Lower lobe of right lung (tissue), 2 donors: ENCODE data around the gene RESF1. TPM values are rescaled to one million over a fixed set of nuclear protein-coding genes. Genes with fewer than 3 reads are reported as not detected.

Experiments used
- ATAC-seq, 2 donors: fragments of 200-7000 bp; cut with Tn5 transposase; one replicate each; pipeline ENCODE4 v1.9.1; 2020 to 2022; ENCODE audit warnings: mild to moderate bottlenecking in 2 of 2, moderate library complexity in 2 of 2
- DNase-seq: peaks from one replicate; pipeline ENCODE4 v3.0.0-alpha.2; 2020
- H3K27ac ChIP-seq: fragments of 200-600 bp; one replicate; pipeline ENCODE4 v1.8.0; 2022
- H3K27me3 ChIP-seq: fragments of 200-600 bp; one replicate; pipeline ENCODE4 v1.8.0; 2022; ENCODE audit warnings: low read depth
- H3K36me3 ChIP-seq: fragments of 200-600 bp; one replicate; pipeline ENCODE4 v1.8.0; 2022; ENCODE audit warnings: mild to moderate bottlenecking
- H3K4me1 ChIP-seq: fragments of 200-600 bp; one replicate; pipeline ENCODE4 v1.8.0; 2022
- H3K4me3 ChIP-seq: fragments of 200-600 bp; one replicate; pipeline ENCODE4 v1.8.0; 2022; ENCODE audit warnings: mild to moderate bottlenecking
- H3K9me3 ChIP-seq: fragments of 200-600 bp; one replicate; pipeline ENCODE4 v1.8.0; 2022
- intact Hi-C: fragments of 100-400 bp; cut with DNase I; formaldehyde crosslinking; loops from one replicate; pipeline ENCODE4 v1.11.0; 2022
- total RNA-seq: library from RNA; stranded (reverse); fragmentation: NEBNext Ultra II Directional; extraction: Animal tissue kit (Norgen Biotek cat#: 25700); gene quantifications from one replicate; pipeline ENCODE4 v1.2.1, GENCODE V29; 2021
- TF ChIP-seq, protein P1 (sequence below): fragments of 200-600 bp; IDR thresholded peaks from one replicate; pipeline ENCODE4 v1.8.0; 2022; ENCODE audit warnings: antibody characterized with exemption, mild to moderate bottlenecking
- donor health status: DM: no; HTN: yes; CAD: no; lungs with severe emphysema.

Gene RESF1
- total RNA-seq, 1 donor from 2014 or later = 77.2 TPM

DNA sequence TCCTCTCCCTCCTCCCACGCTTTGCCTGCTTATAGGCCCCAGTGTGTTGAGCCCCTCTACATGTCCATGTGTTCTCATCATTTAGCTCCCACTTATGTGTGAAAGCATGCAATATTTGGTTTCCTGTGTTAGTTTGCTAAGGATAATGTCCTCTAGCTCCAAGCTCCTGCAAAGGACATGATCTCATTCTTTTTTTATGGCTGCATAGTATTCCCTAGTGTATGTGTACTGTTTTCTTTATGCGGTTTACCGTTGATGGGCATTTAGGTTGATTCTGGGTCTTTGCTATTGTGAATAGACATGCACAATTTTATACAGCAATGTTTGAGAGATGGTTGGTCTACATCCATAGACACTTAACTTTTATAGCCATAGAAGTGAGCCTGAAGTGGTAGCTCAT, 5.1 kb downstream of the RESF1 start:
- no peaks in the 10 kb centered on the region for H3K27me3 ChIP-seq
- H3K4me3 ChIP-seq = no peak overlapping the region
- no peaks in the 10 kb centered on the region for H3K9me3 ChIP-seq
- DNase-seq = no peak
- H3K27ac ChIP-seq = no peak overlapping the region
- intact Hi-C loops = no loop called here
- H3K4me1 ChIP-seq = peaks cover 78% of the 10 kb centered on the region
- peaks cover 42% of the 10 kb centered on the region for H3K36me3 ChIP-seq
- no peak for ATAC-seq
- TF ChIP-seq, protein P1, sequence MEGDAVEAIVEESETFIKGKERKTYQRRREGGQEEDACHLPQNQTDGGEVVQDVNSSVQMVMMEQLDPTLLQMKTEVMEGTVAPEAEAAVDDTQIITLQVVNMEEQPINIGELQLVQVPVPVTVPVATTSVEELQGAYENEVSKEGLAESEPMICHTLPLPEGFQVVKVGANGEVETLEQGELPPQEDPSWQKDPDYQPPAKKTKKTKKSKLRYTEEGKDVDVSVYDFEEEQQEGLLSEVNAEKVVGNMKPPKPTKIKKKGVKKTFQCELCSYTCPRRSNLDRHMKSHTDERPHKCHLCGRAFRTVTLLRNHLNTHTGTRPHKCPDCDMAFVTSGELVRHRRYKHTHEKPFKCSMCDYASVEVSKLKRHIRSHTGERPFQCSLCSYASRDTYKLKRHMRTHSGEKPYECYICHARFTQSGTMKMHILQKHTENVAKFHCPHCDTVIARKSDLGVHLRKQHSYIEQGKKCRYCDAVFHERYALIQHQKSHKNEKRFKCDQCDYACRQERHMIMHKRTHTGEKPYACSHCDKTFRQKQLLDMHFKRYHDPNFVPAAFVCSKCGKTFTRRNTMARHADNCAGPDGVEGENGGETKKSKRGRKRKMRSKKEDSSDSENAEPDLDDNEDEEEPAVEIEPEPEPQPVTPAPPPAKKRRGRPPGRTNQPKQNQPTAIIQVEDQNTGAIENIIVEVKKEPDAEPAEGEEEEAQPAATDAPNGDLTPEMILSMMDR = no peak

DNA sequence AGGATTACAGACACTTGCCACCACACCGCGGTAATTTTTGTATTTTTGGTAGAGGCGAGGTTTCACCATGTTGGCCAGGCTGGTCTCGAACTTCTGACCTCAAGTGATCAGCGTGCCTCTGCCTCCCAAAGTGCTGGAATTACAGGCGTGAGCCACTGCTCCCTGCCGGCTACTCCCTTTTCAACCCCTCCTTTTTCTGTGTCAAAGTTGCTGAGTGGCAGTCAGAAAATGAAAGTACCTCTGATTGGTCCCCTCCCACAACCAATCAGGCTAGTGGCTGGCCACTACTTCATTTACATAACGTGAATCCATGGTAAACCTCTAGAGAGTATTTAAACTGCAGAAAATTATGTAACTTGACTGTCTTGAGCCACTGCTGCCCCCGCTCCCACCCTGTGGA, 5.9 kb downstream of the RESF1 start:
- Histone ChIP-seq H3K27ac (no peak overlapping the region), H3K36me3 (peaks cover 45% of the 10 kb centered on the region), H3K4me1 (peaks cover 80% of the 10 kb centered on the region), H3K9me3 (no peaks in the 10 kb centered on the region), H3K4me3 (no peak overlapping the region), H3K27me3 (no peaks in the 10 kb centered on the region)
- intact Hi-C loops = no loop called here
- DNase-seq = no peak
- TF ChIP-seq, protein P1 = no peak
- no peak for ATAC-seq

DNA sequence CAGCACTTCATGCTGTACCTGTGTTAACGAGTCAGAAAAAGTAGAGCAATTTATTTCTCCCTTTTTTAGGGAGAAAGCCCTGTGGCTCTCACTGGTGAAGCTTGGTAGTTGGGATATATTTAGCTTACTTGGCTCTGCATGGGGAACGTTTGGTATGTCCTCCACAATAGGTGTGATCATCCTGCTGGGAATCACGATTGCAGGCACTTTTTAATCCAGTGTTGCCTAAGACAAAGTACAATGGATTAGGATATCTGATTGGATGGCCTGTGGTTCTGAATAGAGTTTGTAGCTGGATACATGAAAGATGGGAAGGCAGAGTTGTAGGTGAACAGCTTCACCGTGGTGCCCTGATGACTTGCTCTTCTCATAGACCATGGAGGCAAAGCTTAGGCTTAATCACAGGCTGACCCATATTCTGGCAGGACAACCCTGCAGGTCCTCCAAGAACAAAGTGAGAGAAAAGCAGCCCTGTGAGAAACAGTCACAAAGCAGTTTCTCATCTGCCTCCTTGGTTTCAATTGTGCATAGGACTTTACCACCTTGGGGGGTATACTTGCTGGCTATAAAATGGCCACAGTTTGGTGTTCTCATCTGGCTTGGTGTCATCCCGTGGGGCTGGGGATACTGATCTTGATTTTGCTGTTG, 7.5 kb downstream of the RESF1 start:
- TF ChIP-seq, protein P1 = no peak
- no peak overlapping the region for H3K4me3 ChIP-seq
- H3K27ac ChIP-seq = no peak overlapping the region
- H3K36me3 ChIP-seq = peaks cover 54% of the 10 kb centered on the region
- no peaks in the 10 kb centered on the region for H3K27me3 ChIP-seq
- DNase-seq (no peak), ATAC-seq (no peak)
- intact Hi-C loops = no loop called here
- peaks cover 72% of the 10 kb centered on the region for H3K4me1 ChIP-seq
- no peaks in the 10 kb centered on the region for H3K9me3 ChIP-seq

DNA sequence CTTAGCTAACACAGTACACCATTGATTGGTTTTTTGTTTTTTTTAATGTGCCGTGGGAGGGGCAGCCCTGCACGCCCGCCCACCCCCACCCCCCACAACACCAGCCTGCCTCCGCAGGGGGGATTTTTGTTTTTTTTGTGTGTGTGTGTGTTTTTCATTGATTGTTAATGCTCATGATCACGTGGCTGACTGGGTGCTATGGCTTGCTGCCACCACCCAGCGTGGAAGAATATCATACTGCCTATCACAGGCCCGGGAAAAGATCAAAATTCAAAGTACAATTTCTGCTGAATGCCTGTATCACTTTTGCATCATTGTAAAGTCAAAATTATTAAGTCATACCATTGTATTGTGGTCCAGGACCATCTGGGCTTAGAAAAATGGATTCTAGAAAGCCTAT, 8.3 kb downstream of the RESF1 start:
- peaks cover 63% of the 10 kb centered on the region for H3K4me1 ChIP-seq
- H3K9me3 ChIP-seq = no peaks in the 10 kb centered on the region
- TF ChIP-seq, protein P1 = no peak
- peaks cover 54% of the 10 kb centered on the region for H3K36me3 ChIP-seq
- DNase-seq (no peak), ATAC-seq (no peak)
- no peak overlapping the region for H3K4me3 ChIP-seq
- no peak overlapping the region for H3K27ac ChIP-seq
- no peaks in the 10 kb centered on the region for H3K27me3 ChIP-seq
- intact Hi-C loops = no loop called here

DNA sequence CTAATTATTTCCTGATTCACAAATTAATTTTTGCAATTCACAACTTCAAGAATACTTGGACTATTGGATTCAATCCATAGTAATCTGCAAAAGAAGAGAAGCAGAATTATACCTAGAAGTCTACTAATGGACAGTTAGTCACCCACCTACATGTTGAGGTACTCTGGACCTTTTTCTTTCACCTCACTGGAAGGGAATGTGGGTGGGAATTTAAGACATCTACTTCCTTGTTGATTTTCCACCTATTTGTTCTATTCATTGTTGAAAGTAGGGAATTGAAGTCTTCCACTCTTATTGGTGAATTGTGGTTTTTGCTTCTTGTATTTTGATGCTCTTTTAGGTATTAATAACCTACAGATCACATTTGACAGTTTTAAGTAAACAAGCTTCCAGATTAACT, 11.0 kb downstream of the RESF1 start:
- Histone ChIP-seq H3K36me3 (peaks cover 54% of the 10 kb centered on the region), H3K27me3 (no peaks in the 10 kb centered on the region), H3K4me3 (no peak overlapping the region), H3K27ac (no peak overlapping the region), H3K9me3 (no peaks in the 10 kb centered on the region), H3K4me1 (peaks cover 42% of the 10 kb centered on the region)
- intact Hi-C loops = no loop called here
- ATAC-seq (no peak), DNase-seq (no peak)
- TF ChIP-seq, protein P1 = no peak
